NT2/D1 (cell line): Measurements from ENCODE around the gene ILK.

ENCODE experiments used
- SUZ12 ChIP-seq: IDR thresholded peaks from 2 replicates; pipeline ENCODE4 v1.6.1; 2011; ENCODE audit not compliant: insufficient read length, insufficient read depth; ENCODE audit errors: extremely low read depth
- YY1 ChIP-seq: IDR thresholded peaks from 2 replicates; pipeline ENCODE4 v1.6.1; 2011; ENCODE audit not compliant: insufficient read length, insufficient read depth

DNA sequence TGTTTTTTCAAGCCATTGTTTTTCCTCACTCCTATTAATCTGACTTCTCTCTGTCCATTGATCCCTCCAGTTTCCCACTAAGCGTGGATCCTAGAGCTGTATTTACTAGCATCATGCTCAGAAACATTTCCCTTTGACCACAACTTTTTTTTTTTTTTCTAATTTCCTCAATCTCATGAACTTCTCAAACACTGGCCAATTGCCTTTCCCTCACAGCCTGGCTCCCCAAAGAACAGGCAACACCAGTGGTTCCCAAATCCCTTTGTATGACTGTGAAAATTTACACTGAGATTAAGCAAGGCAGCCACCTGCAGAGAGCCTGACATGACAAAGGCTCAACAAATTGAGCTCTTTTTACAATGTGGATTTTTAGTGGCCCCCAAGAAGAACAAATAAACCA, 17.1 kb downstream of the ILK start:
- no peak for TF ChIP-seq SUZ12
- no peak for TF ChIP-seq YY1
